HepG2 (cell line): Measurements from ENCODE around the gene CDC42EP1. TPM values are rescaled to one million over a fixed set of nuclear protein-coding genes. Genes with fewer than 3 reads are reported as not detected.

ENCODE experiments used
- ATAC-seq: fragments of 200-7000 bp; cut with Tn5 transposase; 3 replicates; pipeline ENCODE4 v1.9.1; 2020; ENCODE audit warnings: mild to moderate bottlenecking, moderate library complexity
- BruUV-seq: library from RNA; stranded (reverse); fragments of 400-500 nt; replicated peaks from 2 replicates; lab custom pipeline; 2021; lab: Mats Ljungman, UMichigan
- CTCF ChIA-PET: fragments of 300-600 bp; formaldehyde crosslinking; extraction: SDS; loops from one replicate; lab custom pipeline; 2021; ENCODE audit warnings: low total read pairs, inconsistent platforms, low intra/inter-chr PET ratio; lab: Yijun Ruan, JAX
- POLR2A ChIA-PET: fragments of 350-600 bp; sonication (Branson Sonifier 250); formaldehyde crosslinking; loops from one replicate; lab custom pipeline; 2020; ENCODE audit warnings: antibody characterized with exemption, inconsistent platforms; lab: Yijun Ruan, JAX
- DNase-seq: peaks from one replicate; pipeline ENCODE4 v3.0.0-alpha.2; 2015; ENCODE audit warnings: low spot score
- FAIRE-seq: peaks from 3 replicates; lab custom pipeline; 2011; peaks lifted over from hg19 to GRCh38; lab: Jason Lieb, UNC
- H2AFZ ChIP-seq: one replicate; pipeline ENCODE4 v1.6.1; 2011; ENCODE audit warnings: low read length, inconsistent platforms
- H3K27ac ChIP-seq: fragments of 300-600 bp; 3 replicates; pipeline ENCODE4 v1.8.0; 2011; ENCODE audit warnings: mixed run types, mild to moderate bottlenecking, mixed read lengths, low read length, inconsistent platforms; ENCODE audit not compliant: insufficient read depth; ENCODE audit errors: extremely low read length
- H3K27me3 ChIP-seq, 2 experiments: fragments of 200-600 bp in 1 of 2; 2 replicates in 1 of 2; 3 replicates in 1 of 2; pipeline versions ENCODE4 v1.6.0 to v1.8.0; 2011; ENCODE audit warnings: low read length in 2 of 2, mild to moderate bottlenecking in 2 of 2, moderate library complexity in 2 of 2, inconsistent platforms in 1 of 2; ENCODE audit not compliant: insufficient read depth in 2 of 2, control insufficient read depth in 1 of 2
- H3K36me3 ChIP-seq, 2 experiments: fragments of 200-600 bp in 1 of 2; replicated peaks in 1 of 2; 2 replicates in 1 of 2; 3 replicates in 1 of 2; pipeline versions ENCODE4 v1.5.1 to v1.8.0; 2011; ENCODE audit warnings: low read length in 2 of 2, inconsistent platforms in 1 of 2; ENCODE audit not compliant: insufficient read depth in 2 of 2, control insufficient read depth in 1 of 2
- H3K4me1 ChIP-seq: 2 replicates; pipeline ENCODE4 v1.5.1; 2012; ENCODE audit warnings: low read length, inconsistent platforms; ENCODE audit not compliant: insufficient read depth
- H3K4me2 ChIP-seq: 2 replicates; pipeline ENCODE4 v1.6.0; 2011; ENCODE audit warnings: low read depth, low read length, inconsistent platforms
- H3K4me3 ChIP-seq, 3 experiments: fragments of 200-600 bp in 1 of 3; sonication (generic), shearing (Covaris generic) in 1 of 3; replicated peaks in 1 of 3; 2 replicates each; pipeline ENCODE4 v1.5.1; 2011 to 2016; ENCODE audit warnings: low read length in 3 of 3, inconsistent platforms in 2 of 3, low read depth in 2 of 3, mild to moderate bottlenecking in 2 of 3, control low read depth in 1 of 3, mixed read lengths in 1 of 3; ENCODE audit not compliant: insufficient read depth in 1 of 3
- H3K79me2 ChIP-seq: one replicate; pipeline ENCODE4 v1.6.1; 2011; ENCODE audit warnings: low read length, inconsistent platforms; ENCODE audit not compliant: insufficient read depth
- H3K9ac ChIP-seq: 2 replicates; pipeline ENCODE4 v1.6.0; 2011; ENCODE audit warnings: mild to moderate bottlenecking, low read depth, low read length, inconsistent platforms; ENCODE audit not compliant: insufficient read depth
- H3K9me3 ChIP-seq: 2 replicates; pipeline ENCODE4 v1.5.1; 2012; ENCODE audit warnings: mild to moderate bottlenecking, low read length
- H4K20me1 ChIP-seq: 2 replicates; pipeline ENCODE4 v1.6.0; 2011; ENCODE audit warnings: inconsistent platforms, mild to moderate bottlenecking, low read length, moderate library complexity; ENCODE audit not compliant: insufficient read depth
- HNRNPK ChIP-seq: fragments of 200-400 bp; formaldehyde crosslinking; IDR thresholded peaks from 2 replicates; pipeline ENCODE4 v1.6.1; 2018; ENCODE audit warnings: low read length, low read depth, moderate library complexity, mild to moderate bottlenecking; ENCODE audit not compliant: poor library complexity, severe bottlenecking
- MED13 ChIP-seq: sonication (generic); formaldehyde crosslinking; IDR thresholded peaks from 2 replicates; pipeline ENCODE4 v1.5.0; 2020; ENCODE audit warnings: missing genetic modification reagents
- MTA1 ChIP-seq: sonication (generic); formaldehyde crosslinking; IDR thresholded peaks from 2 replicates; pipeline ENCODE4 v1.4.0; 2020; ENCODE audit warnings: missing genetic modification reagents, mild to moderate bottlenecking, borderline replicate concordance
- SNRNP70 ChIP-seq: fragments of 200-400 bp; formaldehyde crosslinking; IDR thresholded peaks from 2 replicates; pipeline ENCODE4 v1.6.1; 2017; ENCODE audit warnings: mild to moderate bottlenecking, low read depth, low read length, moderate library complexity
- ZNF501 ChIP-seq: sonication (generic); formaldehyde crosslinking; IDR thresholded peaks from 2 replicates; pipeline ENCODE4 v1.5.1; 2020; ENCODE audit warnings: mild to moderate bottlenecking, moderate library complexity, missing genetic modification reagents
- ZNF557 ChIP-seq: sonication (generic); formaldehyde crosslinking; IDR thresholded peaks from 2 replicates; pipeline ENCODE4 v1.4.0; 2020; ENCODE audit warnings: missing genetic modification reagents
- ZNF839 ChIP-seq: sonication (generic); formaldehyde crosslinking; IDR thresholded peaks from 2 replicates; pipeline ENCODE4 v1.4.0; 2020; ENCODE audit warnings: missing genetic modification reagents, mild to moderate bottlenecking, borderline replicate concordance
- WGBS: methylation state at CpG from one replicate; pipeline ENCODE4 v1.1.6; 2017; ENCODE audit warnings: low lambda C conversion rate; 5-methylcytosine and 5-hydroxymethylcytosine counted together
- in situ Hi-C: cut with HindIII; loops from 2 replicates; pipeline ENCODE4 v1.10.0; 2017; ENCODE audit warnings: low pct_unique_long_range_greater_than_20kb; ENCODE audit not compliant: extremely low pct_ligation_motif_present
- intact Hi-C: fragments of 100-400 bp; cut with micrococcal nuclease; formaldehyde crosslinking; loops from one replicate; pipeline ENCODE4 v1.10.0; 2022; ENCODE audit not compliant: unreplicated experiment
- polyA plus RNA-seq, 8 experiments: library from polyadenylated mRNA; depleted of rRNA in 3 of 8; stranded (reverse) in 7 of 8; unstranded in 1 of 8; fragments of >200 nt; fragmentation: Illumina TruSeq in 4 of 8; extraction: Trizol in 4 of 8; gene quantifications; 2 replicates each; pipeline versions ENCODE4 v1.2.1 to v1.2.3, GENCODE V29; 2011 to 2016; ENCODE audit warnings: low read depth in 4 of 8, missing spikeins in 1 of 8, mixed read lengths in 1 of 8; ENCODE audit not compliant: insufficient read depth in 1 of 8
- total RNA-seq, 5 experiments: library from RNA; depleted of rRNA; stranded (reverse); fragments of >200 nt; fragmentation: Illumina TruSeq; extraction: Trizol; gene quantifications; 2 replicates each; pipeline ENCODE4 v1.2.3, GENCODE V29; 2016; ENCODE audit warnings: low read depth in 1 of 5
- TF ChIP-seq, protein P1 (sequence below): sonication (generic); formaldehyde crosslinking; IDR thresholded peaks from 2 replicates; pipeline ENCODE4 v1.4.0; 2020; ENCODE audit warnings: missing genetic modification reagents
- TF ChIP-seq, protein P2 (sequence below): sonication (generic); formaldehyde crosslinking; conservative IDR thresholded peaks from 2 replicates; pipeline ENCODE4 v1.4.0; 2020; ENCODE audit warnings: missing genetic modification reagents

The CDC42EP1 gene
- total and polyA plus RNA-seq, 2 of the 13 experiments (the other 11 are each of a cell fraction or from before 2014, with no cell fraction given), result 17.1 to 29.5 TPM

DNA sequence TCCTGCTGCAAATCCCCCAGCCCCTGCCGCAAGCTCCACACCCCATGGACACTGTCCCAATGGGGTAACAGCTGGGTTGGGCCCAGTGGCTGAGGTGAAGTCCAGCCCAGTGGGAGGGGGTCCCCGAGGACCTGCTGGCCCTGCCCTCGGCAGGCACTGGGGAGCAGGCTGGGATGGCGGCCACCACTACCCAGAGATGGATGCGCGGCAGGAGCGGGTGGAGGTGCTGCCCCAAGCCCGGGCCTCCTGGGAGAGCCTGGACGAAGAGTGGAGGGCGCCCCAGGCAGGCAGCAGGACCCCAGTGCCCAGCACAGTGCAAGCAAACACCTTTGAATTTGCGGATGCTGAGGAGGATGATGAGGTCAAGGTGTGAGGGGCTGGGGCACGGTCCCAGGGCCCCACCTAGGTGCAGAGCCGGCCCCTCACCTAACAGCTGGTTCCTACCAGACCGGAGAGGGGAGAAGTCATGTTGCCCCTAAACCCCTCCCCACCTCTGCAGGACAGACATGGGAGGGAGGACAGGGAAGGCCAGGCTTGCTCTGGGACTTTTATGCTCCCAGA, 8.2 kb downstream of the CDC42EP1 start (continued):
- TF ChIP-seq, protein P1, sequence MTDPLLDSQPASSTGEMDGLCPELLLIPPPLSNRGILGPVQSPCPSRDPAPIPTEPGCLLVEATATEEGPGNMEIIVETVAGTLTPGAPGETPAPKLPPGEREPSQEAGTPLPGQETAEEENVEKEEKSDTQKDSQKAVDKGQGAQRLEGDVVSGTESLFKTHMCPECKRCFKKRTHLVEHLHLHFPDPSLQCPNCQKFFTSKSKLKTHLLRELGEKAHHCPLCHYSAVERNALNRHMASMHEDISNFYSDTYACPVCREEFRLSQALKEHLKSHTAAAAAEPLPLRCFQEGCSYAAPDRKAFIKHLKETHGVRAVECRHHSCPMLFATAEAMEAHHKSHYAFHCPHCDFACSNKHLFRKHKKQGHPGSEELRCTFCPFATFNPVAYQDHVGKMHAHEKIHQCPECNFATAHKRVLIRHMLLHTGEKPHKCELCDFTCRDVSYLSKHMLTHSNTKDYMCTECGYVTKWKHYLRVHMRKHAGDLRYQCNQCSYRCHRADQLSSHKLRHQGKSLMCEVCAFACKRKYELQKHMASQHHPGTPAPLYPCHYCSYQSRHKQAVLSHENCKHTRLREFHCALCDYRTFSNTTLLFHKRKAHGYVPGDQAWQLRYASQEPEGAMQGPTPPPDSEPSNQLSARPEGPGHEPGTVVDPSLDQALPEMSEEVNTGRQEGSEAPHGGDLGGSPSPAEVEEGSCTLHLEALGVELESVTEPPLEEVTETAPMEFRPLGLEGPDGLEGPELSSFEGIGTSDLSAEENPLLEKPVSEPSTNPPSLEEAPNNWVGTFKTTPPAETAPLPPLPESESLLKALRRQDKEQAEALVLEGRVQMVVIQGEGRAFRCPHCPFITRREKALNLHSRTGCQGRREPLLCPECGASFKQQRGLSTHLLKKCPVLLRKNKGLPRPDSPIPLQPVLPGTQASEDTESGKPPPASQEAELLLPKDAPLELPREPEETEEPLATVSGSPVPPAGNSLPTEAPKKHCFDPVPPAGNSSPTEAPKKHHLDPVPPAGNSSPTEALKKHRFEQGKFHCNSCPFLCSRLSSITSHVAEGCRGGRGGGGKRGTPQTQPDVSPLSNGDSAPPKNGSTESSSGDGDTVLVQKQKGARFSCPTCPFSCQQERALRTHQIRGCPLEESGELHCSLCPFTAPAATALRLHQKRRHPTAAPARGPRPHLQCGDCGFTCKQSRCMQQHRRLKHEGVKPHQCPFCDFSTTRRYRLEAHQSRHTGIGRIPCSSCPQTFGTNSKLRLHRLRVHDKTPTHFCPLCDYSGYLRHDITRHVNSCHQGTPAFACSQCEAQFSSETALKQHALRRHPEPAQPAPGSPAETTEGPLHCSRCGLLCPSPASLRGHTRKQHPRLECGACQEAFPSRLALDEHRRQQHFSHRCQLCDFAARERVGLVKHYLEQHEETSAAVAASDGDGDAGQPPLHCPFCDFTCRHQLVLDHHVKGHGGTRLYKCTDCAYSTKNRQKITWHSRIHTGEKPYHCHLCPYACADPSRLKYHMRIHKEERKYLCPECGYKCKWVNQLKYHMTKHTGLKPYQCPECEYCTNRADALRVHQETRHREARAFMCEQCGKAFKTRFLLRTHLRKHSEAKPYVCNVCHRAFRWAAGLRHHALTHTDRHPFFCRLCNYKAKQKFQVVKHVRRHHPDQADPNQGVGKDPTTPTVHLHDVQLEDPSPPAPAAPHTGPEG, result 0 out of 2 replicates have a peak, but pooled peaks have one; percentile 28
- TF ChIP-seq MTA1 (CRISPR knock-in tag), result 0 out of 2 replicates have a peak, but pooled peaks have one; percentile 5

DNA sequence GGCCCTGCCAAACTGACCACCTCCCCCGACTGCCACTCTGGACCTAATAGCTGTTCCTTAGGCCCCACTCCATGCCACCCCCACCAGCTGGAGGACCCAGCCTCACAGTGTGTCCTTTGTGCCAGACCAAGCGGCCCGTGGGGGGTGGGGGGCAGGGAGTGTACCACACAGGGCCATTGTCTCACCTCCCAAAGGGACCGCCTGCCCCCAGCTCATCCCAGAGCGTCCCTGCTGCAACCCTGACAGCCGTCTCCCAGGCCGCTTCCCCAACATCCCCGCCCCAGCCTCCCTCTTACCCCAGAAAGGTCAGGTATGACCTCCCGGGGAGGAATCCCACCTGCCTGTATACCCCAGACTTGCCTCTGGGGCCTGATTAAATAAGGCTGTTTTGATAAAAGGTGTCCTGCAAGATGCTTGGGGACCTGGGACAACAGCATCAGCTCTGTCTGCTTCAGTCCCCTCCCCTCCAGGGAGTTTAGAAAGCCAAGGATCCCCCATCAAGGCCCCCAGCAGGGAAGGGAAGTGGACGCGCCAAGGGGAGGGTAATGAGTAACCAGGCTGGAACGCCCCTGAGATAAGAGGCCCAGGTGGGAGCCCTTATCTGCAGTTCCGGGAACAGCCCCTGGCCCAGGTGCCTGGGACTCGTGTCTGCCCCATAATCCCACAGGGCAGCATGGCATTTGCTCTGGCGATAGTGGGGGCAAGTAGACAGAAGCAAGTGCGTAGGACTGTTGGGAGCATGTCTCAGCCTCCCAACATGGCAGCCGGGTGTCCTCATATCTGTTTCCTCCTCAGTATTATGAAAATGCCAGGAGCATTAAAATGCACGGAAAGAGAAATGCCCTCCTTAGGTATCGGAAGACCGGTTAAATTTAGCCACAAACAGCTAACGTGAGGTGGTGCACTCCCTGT, 9.0 kb downstream of the CDC42EP1 start:
- FAIRE-seq, result peak; percentile 88
- no TSS peak for BruUV-seq
- peak; percentile 84 for TF ChIP-seq MED13 (CRISPR knock-in tag)
- TF ChIP-seq HNRNPK, result no peak
- TF ChIP-seq, protein P2, sequence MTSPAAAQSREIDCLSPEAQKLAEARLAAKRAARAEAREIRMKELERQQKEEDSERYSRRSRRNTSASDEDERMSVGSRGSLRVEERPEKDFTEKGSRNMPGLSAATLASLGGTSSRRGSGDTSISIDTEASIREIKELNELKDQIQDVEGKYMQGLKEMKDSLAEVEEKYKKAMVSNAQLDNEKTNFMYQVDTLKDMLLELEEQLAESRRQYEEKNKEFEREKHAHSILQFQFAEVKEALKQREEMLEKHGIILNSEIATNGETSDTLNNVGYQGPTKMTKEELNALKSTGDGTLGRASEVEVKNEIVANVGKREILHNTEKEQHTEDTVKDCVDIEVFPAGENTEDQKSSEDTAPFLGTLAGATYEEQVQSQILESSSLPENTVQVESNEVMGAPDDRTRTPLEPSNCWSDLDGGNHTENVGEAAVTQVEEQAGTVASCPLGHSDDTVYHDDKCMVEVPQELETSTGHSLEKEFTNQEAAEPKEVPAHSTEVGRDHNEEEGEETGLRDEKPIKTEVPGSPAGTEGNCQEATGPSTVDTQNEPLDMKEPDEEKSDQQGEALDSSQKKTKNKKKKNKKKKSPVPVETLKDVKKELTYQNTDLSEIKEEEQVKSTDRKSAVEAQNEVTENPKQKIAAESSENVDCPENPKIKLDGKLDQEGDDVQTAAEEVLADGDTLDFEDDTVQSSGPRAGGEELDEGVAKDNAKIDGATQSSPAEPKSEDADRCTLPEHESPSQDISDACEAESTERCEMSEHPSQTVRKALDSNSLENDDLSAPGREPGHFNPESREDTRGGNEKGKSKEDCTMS (CRISPR knock-in tag), result no peak
- peak; percentile 86 for TF ChIP-seq ZNF501 (CRISPR knock-in tag)
- TF ChIP-seq ZNF839 (CRISPR knock-in tag), result peak; percentile 85; the same call in 1 of the 2 replicates
- no peak for TF ChIP-seq SNRNP70
- no peak for TF ChIP-seq ZNF557

More for the DNA sequence above, 9.0 kb downstream of the CDC42EP1 start:
- Histone ChIP-seq H3K4me2 (peak overlapping the region; percentile 73), H3K27me3 (no peaks in the 10 kb centered on the region), H3K4me3 (peak overlapping the region in 1 of 3 experiments; percentile 39; a peak in 2 of 6 replicates), H3K9ac (peak overlapping the region; percentile 55), H3K79me2 (peaks cover 21% of the 10 kb centered on the region), H2AFZ (no peak overlapping the region), H3K9me3 (no peaks in the 10 kb centered on the region), H3K36me3 (peaks cover 12 to 30% of the 10 kb centered on the region in 2 experiments), H4K20me1 (peaks cover 33% of the 10 kb centered on the region), H3K27ac (peak overlapping the region; percentile 67), H3K4me1 (peaks cover 69% of the 10 kb centered on the region)
- CTCF ChIA-PET, result interaction anchor here (1.0 to 5.4 kb wide), 4 partner anchors 22 to 30 kb away, joined by 3 to 66 read pairs (median 4); no protein-coding TSS in a partner anchor
- DNase-seq (peak; percentile 90), ATAC-seq (peak; percentile 74)
- POLR2A ChIA-PET, result interaction anchor here (1.0 to 17.5 kb wide), 18 partner anchors 7 to 537 kb away, joined by 3 to 976 read pairs (median 6); partner anchors contain the start of genes CDC42EP1, GGA1, LGALS2 and PDXP
- 7% methylated on average over 10 of the region's 21 CpGs for WGBS
- intact Hi-C loops, result loop anchor here (1.0 kb wide), 1 partner anchor 23 kb away; no protein-coding TSS in a partner anchor
- in situ Hi-C loops, result no loop called here
